HCT116 (cell line): ENCODE results near the gene COMMD4. TPM values are rescaled to one million over a fixed set of nuclear protein-coding genes. Genes with fewer than 3 reads are reported as not detected.

Experiments
- ATAC-seq: fragments of 200-7000 bp; cut with Tn5 transposase; 2 replicates; pipeline ENCODE4 v1.9.1; 2020; ENCODE audit warnings: mild to moderate bottlenecking, moderate library complexity
- BruUV-seq: library from RNA; stranded (reverse); fragments of 400-500 nt; replicated peaks from 2 replicates; lab custom pipeline; 2021; lab: Mats Ljungman, UMichigan
- CTCF ChIA-PET: fragments of 300-600 bp; sonication (Branson Sonifier 250); formaldehyde crosslinking; loops from one replicate; lab custom pipeline; 2021; ENCODE audit warnings: antibody characterized with exemption; lab: Charles Lee
- POLR2A ChIA-PET: fragments of 300-600, 350-600 bp; sonication (Branson Sonifier 250); formaldehyde crosslinking; loops from one replicate; lab custom pipeline; 2021; ENCODE audit warnings: antibody characterized with exemption; lab: Charles Lee
- RAD21 ChIA-PET, 2 experiments: fragments of 300-600 bp; sonication (Branson Sonifier 250); formaldehyde crosslinking; loops; one replicate each; lab custom pipeline; 2023; ENCODE audit warnings: low total read pairs in 2 of 2; ENCODE audit not compliant: uncharacterized antibody in 2 of 2, unreplicated experiment in 2 of 2, low non-redundant PET in 1 of 2; lab: Charles Lee
- DNase-seq: peaks from one replicate; pipeline ENCODE4 v3.0.0-alpha.2; 2010; ENCODE audit warnings: low read depth, low spot score
- H2AFZ ChIP-seq: fragments of 200-600 bp; shearing (Covaris generic), sonication (generic); 2 replicates; pipeline ENCODE4 v1.6.1; 2017; ENCODE audit warnings: low read depth, mixed run types, mixed read lengths, antibody characterized with exemption, low read length; ENCODE audit not compliant: poor library complexity, severe bottlenecking
- H3K27ac ChIP-seq: 2 replicates; pipeline ENCODE4 v1.5.1; 2012; ENCODE audit warnings: low read depth, low read length
- H3K27me3 ChIP-seq: fragments of 200-600 bp; sonication (generic); 2 replicates; pipeline ENCODE4 v1.6.1; 2016; ENCODE audit warnings: mixed run types, low read length, mixed read lengths; ENCODE audit not compliant: insufficient read depth
- H3K36me3 ChIP-seq, 2 experiments: fragments of 200-500 bp in 1 of 2; fragments of 200-600 bp in 1 of 2; sonication (Bioruptor generic) in 1 of 2; sonication (generic) in 1 of 2; 2 replicates each; pipeline versions ENCODE4 v1.5.1 to v1.6.1; 2014 to 2016; ENCODE audit warnings: low read length in 2 of 2, inconsistent platforms in 1 of 2, mixed read lengths in 1 of 2, mixed run types in 1 of 2; ENCODE audit not compliant: insufficient read depth in 2 of 2, control insufficient read depth in 1 of 2
- H3K4me1 ChIP-seq, 2 experiments: fragments of 200-600 bp in 1 of 2; sonication (generic) in 1 of 2; 2 replicates each; pipeline versions ENCODE4 v1.5.1 to v1.6.1; 2012 to 2017; ENCODE audit warnings: low read length in 2 of 2, inconsistent platforms in 1 of 2, mild to moderate bottlenecking in 1 of 2, mixed read lengths in 1 of 2, mixed run types in 1 of 2, moderate library complexity in 1 of 2; ENCODE audit not compliant: insufficient read depth in 2 of 2, control insufficient read depth in 1 of 2
- H3K4me2 ChIP-seq: fragments of 200-600 bp; sonication (generic); 2 replicates; pipeline ENCODE4 v1.6.1; 2017; ENCODE audit warnings: mixed run types, low read length, mixed read lengths
- H3K4me3 ChIP-seq, 2 experiments: fragments of 200-600 bp in 1 of 2; sonication (generic) in 1 of 2; replicated peaks in 1 of 2; 2 replicates each; pipeline ENCODE4 v1.5.1; 2011 to 2016; ENCODE audit warnings: low read length in 2 of 2, control low read depth in 1 of 2, low read depth in 1 of 2, mild to moderate bottlenecking in 1 of 2, mixed read lengths in 1 of 2, mixed run types in 1 of 2
- H3K79me2 ChIP-seq: fragments of 200-600 bp; sonication (generic); 2 replicates; pipeline ENCODE4 v1.6.1; 2017; ENCODE audit warnings: mild to moderate bottlenecking, mixed run types, low read length, moderate library complexity, mixed read lengths; ENCODE audit not compliant: insufficient read depth
- H3K9ac ChIP-seq: fragments of 200-600 bp; sonication (generic); 2 replicates; pipeline ENCODE4 v1.6.1; 2016; ENCODE audit warnings: low read length, mixed read lengths
- H3K9me2 ChIP-seq: fragments of 200-600 bp; sonication (generic), shearing (Covaris generic); 2 replicates; pipeline ENCODE4 v1.6.1; 2017; ENCODE audit warnings: mixed run types, mild to moderate bottlenecking, moderate library complexity; ENCODE audit not compliant: insufficient read depth
- H3K9me3 ChIP-seq, 2 experiments: fragments of 200-500 bp in 1 of 2; fragments of 200-600 bp in 1 of 2; sonication (Bioruptor generic) in 1 of 2; sonication (generic) in 1 of 2; 2 replicates each; pipeline ENCODE4 v1.6.1; 2014 to 2017; ENCODE audit warnings: low read length in 2 of 2, mixed read lengths in 2 of 2, inconsistent platforms in 1 of 2, low read depth in 1 of 2, mild to moderate bottlenecking in 1 of 2, mixed run types in 1 of 2, moderate library complexity in 1 of 2; ENCODE audit not compliant: control insufficient read depth in 1 of 2, insufficient read depth in 1 of 2
- H4K20me1 ChIP-seq: fragments of 200-600 bp; sonication (generic), shearing (Covaris generic); 2 replicates; pipeline ENCODE4 v1.6.1; 2017; ENCODE audit warnings: mixed run types, mild to moderate bottlenecking, moderate library complexity; ENCODE audit not compliant: insufficient read depth
- CEBPB ChIP-seq: IDR thresholded peaks from 2 replicates; pipeline ENCODE4 v1.6.1; 2012; ENCODE audit warnings: low read depth
- ELF1 ChIP-seq: IDR thresholded peaks from 2 replicates; pipeline ENCODE4 v1.6.1; 2012; ENCODE audit warnings: low read depth, borderline replicate concordance
- EZH2 ChIP-seq: fragments of 200-600 bp; sonication (generic); IDR thresholded peaks from 2 replicates; pipeline ENCODE4 v1.6.1; 2017; ENCODE audit warnings: antibody characterized with exemption, mixed run types
- FOSL1 ChIP-seq: IDR thresholded peaks from 2 replicates; pipeline ENCODE4 v1.6.1; 2012; ENCODE audit warnings: low read depth
- POLR2A ChIP-seq: IDR thresholded peaks from 2 replicates; pipeline ENCODE4 v1.7.0; 2011; ENCODE audit warnings: borderline replicate concordance; ENCODE audit not compliant: insufficient read depth, insufficient read length; ENCODE audit errors: extremely low read depth
- POLR2AphosphoS5 ChIP-seq: IDR thresholded peaks from 2 replicates; pipeline ENCODE4 v1.6.1; 2011; ENCODE audit warnings: mild to moderate bottlenecking, low read depth, low read length, moderate library complexity
- SIN3A ChIP-seq: IDR thresholded peaks from 2 replicates; pipeline ENCODE4 v1.6.1; 2012; ENCODE audit warnings: low read depth
- TCF7L2 ChIP-seq: IDR thresholded peaks from 2 replicates; pipeline ENCODE4 v1.7.0; 2011; ENCODE audit warnings: borderline replicate concordance, inconsistent platforms; ENCODE audit not compliant: insufficient read depth, insufficient read length; ENCODE audit errors: extremely low read depth
- YY1 ChIP-seq: IDR thresholded peaks from 2 replicates; pipeline ENCODE4 v1.6.1; 2011; ENCODE audit warnings: low read length, low read depth, moderate library complexity, mild to moderate bottlenecking; ENCODE audit not compliant: insufficient replicate concordance; ENCODE audit errors: extremely low read depth
- ZNF274 ChIP-seq: fragments of 200-500 bp; sonication (Bioruptor generic); IDR thresholded peaks from 2 replicates; pipeline ENCODE4 v1.6.1; 2014; ENCODE audit warnings: mild to moderate bottlenecking, low read depth, low read length, inconsistent platforms
- intact Hi-C: fragments of 100-400 bp; cut with micrococcal nuclease; formaldehyde crosslinking; loops from 2 replicates; pipeline ENCODE4 v1.10.0; 2022
- total RNA-seq: library from RNA; stranded (reverse); gene quantifications from one replicate; pipeline ENCODE4 v1.2.1, GENCODE V29; 2021; ENCODE audit not compliant: unreplicated experiment
- TF ChIP-seq, protein P1 (sequence below): IDR thresholded peaks from 2 replicates; pipeline ENCODE4 v1.6.1; 2012
- TF ChIP-seq, protein P2 (sequence below): IDR thresholded peaks from 2 replicates; pipeline ENCODE4 v1.6.1; 2011; ENCODE audit warnings: mild to moderate bottlenecking, low read length, moderate library complexity; ENCODE audit not compliant: insufficient replicate concordance; ENCODE audit errors: extremely low read depth
- TF ChIP-seq, protein P3 (sequence below), 3 experiments: fragments of 200-600 bp in 1 of 3; sonication (generic) in 1 of 3; IDR thresholded peaks in 2 of 3; conservative IDR thresholded peaks in 1 of 3; 2 replicates each; pipeline ENCODE4 v1.5.1; 2012 to 2017; ENCODE audit warnings: low read depth in 2 of 3, low read length in 2 of 3, antibody characterized with exemption in 1 of 3, borderline replicate concordance in 1 of 3, control low read depth in 1 of 3, mild to moderate bottlenecking in 1 of 3, mixed read lengths in 1 of 3, mixed run types in 1 of 3, moderate library complexity in 1 of 3; ENCODE audit not compliant: insufficient read depth in 1 of 3
- TF ChIP-seq, protein P4 (sequence below): IDR thresholded peaks from 2 replicates; pipeline ENCODE4 v1.6.1; 2012

The COMMD4 gene
- total RNA-seq, 1 experiment from 2014 or later: 141 TPM

DNA sequence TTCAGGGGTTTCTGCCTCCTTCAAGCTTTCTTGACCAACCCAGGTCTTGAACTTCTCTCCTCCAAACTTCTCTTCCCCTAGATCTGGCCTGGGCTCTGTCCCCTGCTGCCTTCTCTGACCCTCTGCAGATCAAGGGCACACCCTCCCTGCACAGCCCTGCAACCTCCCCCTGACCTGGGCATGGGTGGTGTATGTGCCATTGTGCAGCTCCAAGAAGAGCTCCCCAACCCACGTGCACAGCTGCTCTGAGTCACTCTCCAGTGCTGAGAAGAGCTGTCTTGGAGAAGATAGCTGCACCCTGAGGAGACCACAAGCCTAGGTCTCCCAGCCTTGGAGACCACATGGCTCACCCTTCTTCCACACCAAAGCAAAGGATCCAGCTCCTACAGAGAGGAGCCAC lies 24.5 kb downstream of the COMMD4 start:
- H3K9me3 ChIP-seq: no peaks in the 10 kb centered on the region
- H4K20me1 ChIP-seq: no peaks in the 10 kb centered on the region
- H3K79me2 ChIP-seq: no peaks in the 10 kb centered on the region
- ChIA-PET RAD21 (no interaction called here), POLR2A (no interaction called here), CTCF (no interaction called here)
- H3K4me2 ChIP-seq: no peak overlapping the region
- ATAC-seq (no peak), DNase-seq (no peak)
- H3K4me3 ChIP-seq: no peak overlapping the region
- intact Hi-C loops: no loop called here
- no peaks in the 10 kb centered on the region for H3K9me2 ChIP-seq
- TF ChIP-seq EZH2: no peak
- TF ChIP-seq, protein P1, sequence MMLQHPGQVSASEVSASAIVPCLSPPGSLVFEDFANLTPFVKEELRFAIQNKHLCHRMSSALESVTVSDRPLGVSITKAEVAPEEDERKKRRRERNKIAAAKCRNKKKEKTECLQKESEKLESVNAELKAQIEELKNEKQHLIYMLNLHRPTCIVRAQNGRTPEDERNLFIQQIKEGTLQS: no peak
- no peak for TF ChIP-seq CEBPB
- TF ChIP-seq POLR2A: no peak
- TF ChIP-seq YY1: no peak
- no peak for TF ChIP-seq TCF7L2
- no peak for TF ChIP-seq SIN3A
- no peak for TF ChIP-seq POLR2AphosphoS5
- TF ChIP-seq ELF1: no peak
- no peak for TF ChIP-seq ZNF274
- TF ChIP-seq, protein P2, sequence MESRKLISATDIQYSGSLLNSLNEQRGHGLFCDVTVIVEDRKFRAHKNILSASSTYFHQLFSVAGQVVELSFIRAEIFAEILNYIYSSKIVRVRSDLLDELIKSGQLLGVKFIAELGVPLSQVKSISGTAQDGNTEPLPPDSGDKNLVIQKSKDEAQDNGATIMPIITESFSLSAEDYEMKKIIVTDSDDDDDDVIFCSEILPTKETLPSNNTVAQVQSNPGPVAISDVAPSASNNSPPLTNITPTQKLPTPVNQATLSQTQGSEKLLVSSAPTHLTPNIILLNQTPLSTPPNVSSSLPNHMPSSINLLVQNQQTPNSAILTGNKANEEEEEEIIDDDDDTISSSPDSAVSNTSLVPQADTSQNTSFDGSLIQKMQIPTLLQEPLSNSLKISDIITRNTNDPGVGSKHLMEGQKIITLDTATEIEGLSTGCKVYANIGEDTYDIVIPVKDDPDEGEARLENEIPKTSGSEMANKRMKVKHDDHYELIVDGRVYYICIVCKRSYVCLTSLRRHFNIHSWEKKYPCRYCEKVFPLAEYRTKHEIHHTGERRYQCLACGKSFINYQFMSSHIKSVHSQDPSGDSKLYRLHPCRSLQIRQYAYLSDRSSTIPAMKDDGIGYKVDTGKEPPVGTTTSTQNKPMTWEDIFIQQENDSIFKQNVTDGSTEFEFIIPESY: no peak
- no peak for TF ChIP-seq FOSL1
- TF ChIP-seq, protein P3, sequence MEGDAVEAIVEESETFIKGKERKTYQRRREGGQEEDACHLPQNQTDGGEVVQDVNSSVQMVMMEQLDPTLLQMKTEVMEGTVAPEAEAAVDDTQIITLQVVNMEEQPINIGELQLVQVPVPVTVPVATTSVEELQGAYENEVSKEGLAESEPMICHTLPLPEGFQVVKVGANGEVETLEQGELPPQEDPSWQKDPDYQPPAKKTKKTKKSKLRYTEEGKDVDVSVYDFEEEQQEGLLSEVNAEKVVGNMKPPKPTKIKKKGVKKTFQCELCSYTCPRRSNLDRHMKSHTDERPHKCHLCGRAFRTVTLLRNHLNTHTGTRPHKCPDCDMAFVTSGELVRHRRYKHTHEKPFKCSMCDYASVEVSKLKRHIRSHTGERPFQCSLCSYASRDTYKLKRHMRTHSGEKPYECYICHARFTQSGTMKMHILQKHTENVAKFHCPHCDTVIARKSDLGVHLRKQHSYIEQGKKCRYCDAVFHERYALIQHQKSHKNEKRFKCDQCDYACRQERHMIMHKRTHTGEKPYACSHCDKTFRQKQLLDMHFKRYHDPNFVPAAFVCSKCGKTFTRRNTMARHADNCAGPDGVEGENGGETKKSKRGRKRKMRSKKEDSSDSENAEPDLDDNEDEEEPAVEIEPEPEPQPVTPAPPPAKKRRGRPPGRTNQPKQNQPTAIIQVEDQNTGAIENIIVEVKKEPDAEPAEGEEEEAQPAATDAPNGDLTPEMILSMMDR (IDR thresholded peaks at IDR 0.05 in 2 of 3, conservative IDR thresholded peaks at IDR 0.05 in 1 of 3; ENCODE audit: borderline replicate concordance in 1 of 3, insufficient read depth in 1 of 3, low read depth in 2 of 3, low read length in 2 of 3): no peak
- TF ChIP-seq, protein P4, sequence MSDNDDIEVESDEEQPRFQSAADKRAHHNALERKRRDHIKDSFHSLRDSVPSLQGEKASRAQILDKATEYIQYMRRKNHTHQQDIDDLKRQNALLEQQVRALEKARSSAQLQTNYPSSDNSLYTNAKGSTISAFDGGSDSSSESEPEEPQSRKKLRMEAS: no peak
- no peak overlapping the region for H3K27ac ChIP-seq
- H3K27me3 ChIP-seq: no peaks in the 10 kb centered on the region
- H3K36me3 ChIP-seq: peaks cover 2 to 8% of the 10 kb centered on the region in 2 experiments; a peak in 3 of 4 replicates
- H3K9ac ChIP-seq: no peak overlapping the region
- no peak overlapping the region for H2AFZ ChIP-seq
- no TSS peak for BruUV-seq
- no peaks in the 10 kb centered on the region for H3K4me1 ChIP-seq
